Thyroid gland (tissue), 4 donors: Measurements from ENCODE around the gene NECTIN1. TPM values are rescaled to one million over a fixed set of nuclear protein-coding genes. Genes with fewer than 3 reads are reported as not detected.

Source experiments
- DNase-seq, 2 donors: peaks; one replicate each; pipeline ENCODE4 v3.0.0-alpha.2; 2019
- H3K27ac ChIP-seq, 3 donors: fragments of 200-600 bp; sonication (generic); 1 replicate in 2 of 3; 2 replicates in 1 of 3; pipeline ENCODE4 v1.5.1; 2016 to 2019; ENCODE audit warnings: mild to moderate bottlenecking in 1 of 3, moderate library complexity in 1 of 3
- H3K27me3 ChIP-seq: fragments of 200-600 bp; sonication (generic); one replicate; pipeline ENCODE4 v1.5.1; 2019
- H3K36me3 ChIP-seq, 2 donors: fragments of 200-600 bp; sonication (generic); one replicate each; pipeline ENCODE4 v1.5.1; 2016 to 2019
- H3K4me1 ChIP-seq, 2 donors: fragments of 200-600 bp; sonication (generic); one replicate each; pipeline ENCODE4 v1.5.1; 2017 to 2019
- H3K4me3 ChIP-seq, 3 donors: fragments of 200-600 bp; sonication (generic); replicated peaks in 1 of 3; 1 replicate in 2 of 3; 2 replicates in 1 of 3; pipeline ENCODE4 v1.5.1; 2016; ENCODE audit warnings: mild to moderate bottlenecking in 1 of 3
- H3K9me3 ChIP-seq: fragments of 200-600 bp; sonication (generic); one replicate; pipeline ENCODE4 v1.5.1; 2017
- POLR2A ChIP-seq, 2 donors: fragments of 450-650 bp; IDR thresholded peaks; one replicate each; pipeline ENCODE4 v1.6.1; 2017; ENCODE audit warnings: antibody characterized with exemption in 2 of 2, mild to moderate bottlenecking in 2 of 2, moderate library complexity in 1 of 2
- WGBS, 2 donors: methylation state at CpG; one replicate each; pipeline ENCODE4 v1.1.5; 2017; 5-methylcytosine and 5-hydroxymethylcytosine counted together
- intact Hi-C: fragments of 100-400 bp; cut with DNase I; formaldehyde crosslinking; loops from one replicate; pipeline ENCODE4 v1.15.1; 2023
- total RNA-seq, 4 donors: library from RNA; depleted of rRNA; stranded (reverse); fragments of >200 nt; gene quantifications; one replicate each; pipeline ENCODE4 v1.2.3, GENCODE V29; 2016
- TF ChIP-seq, protein P1 (sequence below), 6 experiments: fragments of 200-600 bp in 3 of 6; fragments of 450-650 bp in 3 of 6; sonication (generic) in 3 of 6; IDR thresholded peaks; one replicate each; pipeline ENCODE4 v1.5.1; 2016 to 2019; ENCODE audit warnings: antibody characterized with exemption in 6 of 6, mild to moderate bottlenecking in 2 of 6, inconsistent platforms in 1 of 6, moderate library complexity in 1 of 6

Gene NECTIN1
- total RNA-seq, 4 donors from 2014 or later, result 0.94 to 5.3 (median 2.3) TPM

DNA sequence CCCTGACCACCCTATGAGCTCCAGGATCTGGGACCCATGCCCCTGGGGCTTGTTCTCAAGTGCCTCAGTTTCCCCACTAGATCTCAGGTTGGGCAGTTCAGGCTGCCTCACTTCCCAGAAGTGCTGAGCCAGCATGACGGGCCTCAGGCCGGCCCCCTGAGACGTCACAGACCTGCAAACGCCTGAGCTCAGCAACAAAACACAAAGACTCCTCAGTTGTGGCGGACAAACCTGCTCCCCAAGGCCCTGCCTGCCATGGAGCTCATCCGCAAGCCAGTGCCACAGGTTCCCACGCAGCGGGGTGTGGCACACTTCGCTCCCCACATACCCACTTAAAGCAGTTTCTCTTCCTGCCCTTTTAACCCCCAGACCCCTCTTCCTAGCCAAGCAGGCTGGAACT lies 45.2 kb downstream of the NECTIN1 start:
- H3K27me3 ChIP-seq, result no peaks in the 10 kb centered on the region
- no peaks in the 10 kb centered on the region for H3K9me3 ChIP-seq
- intact Hi-C loops, result no loop called here
- TF ChIP-seq, protein P1, sequence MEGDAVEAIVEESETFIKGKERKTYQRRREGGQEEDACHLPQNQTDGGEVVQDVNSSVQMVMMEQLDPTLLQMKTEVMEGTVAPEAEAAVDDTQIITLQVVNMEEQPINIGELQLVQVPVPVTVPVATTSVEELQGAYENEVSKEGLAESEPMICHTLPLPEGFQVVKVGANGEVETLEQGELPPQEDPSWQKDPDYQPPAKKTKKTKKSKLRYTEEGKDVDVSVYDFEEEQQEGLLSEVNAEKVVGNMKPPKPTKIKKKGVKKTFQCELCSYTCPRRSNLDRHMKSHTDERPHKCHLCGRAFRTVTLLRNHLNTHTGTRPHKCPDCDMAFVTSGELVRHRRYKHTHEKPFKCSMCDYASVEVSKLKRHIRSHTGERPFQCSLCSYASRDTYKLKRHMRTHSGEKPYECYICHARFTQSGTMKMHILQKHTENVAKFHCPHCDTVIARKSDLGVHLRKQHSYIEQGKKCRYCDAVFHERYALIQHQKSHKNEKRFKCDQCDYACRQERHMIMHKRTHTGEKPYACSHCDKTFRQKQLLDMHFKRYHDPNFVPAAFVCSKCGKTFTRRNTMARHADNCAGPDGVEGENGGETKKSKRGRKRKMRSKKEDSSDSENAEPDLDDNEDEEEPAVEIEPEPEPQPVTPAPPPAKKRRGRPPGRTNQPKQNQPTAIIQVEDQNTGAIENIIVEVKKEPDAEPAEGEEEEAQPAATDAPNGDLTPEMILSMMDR (IDR thresholded peaks at IDR 0.05), result no peak
- no peak for TF ChIP-seq POLR2A (IDR thresholded peaks at IDR 0.05)
- H3K4me3 ChIP-seq, result no peak overlapping the region
- no peak for DNase-seq
- H3K36me3 ChIP-seq, result no peaks in the 10 kb centered on the region
- H3K27ac ChIP-seq, result no peak overlapping the region
- H3K4me1 ChIP-seq, result peaks cover 0 to 8% of the 10 kb centered on the region in 2 donors
- 57 to 58% methylated on average over 9 of the region's 9 CpGs for WGBS, 2 donors

DNA sequence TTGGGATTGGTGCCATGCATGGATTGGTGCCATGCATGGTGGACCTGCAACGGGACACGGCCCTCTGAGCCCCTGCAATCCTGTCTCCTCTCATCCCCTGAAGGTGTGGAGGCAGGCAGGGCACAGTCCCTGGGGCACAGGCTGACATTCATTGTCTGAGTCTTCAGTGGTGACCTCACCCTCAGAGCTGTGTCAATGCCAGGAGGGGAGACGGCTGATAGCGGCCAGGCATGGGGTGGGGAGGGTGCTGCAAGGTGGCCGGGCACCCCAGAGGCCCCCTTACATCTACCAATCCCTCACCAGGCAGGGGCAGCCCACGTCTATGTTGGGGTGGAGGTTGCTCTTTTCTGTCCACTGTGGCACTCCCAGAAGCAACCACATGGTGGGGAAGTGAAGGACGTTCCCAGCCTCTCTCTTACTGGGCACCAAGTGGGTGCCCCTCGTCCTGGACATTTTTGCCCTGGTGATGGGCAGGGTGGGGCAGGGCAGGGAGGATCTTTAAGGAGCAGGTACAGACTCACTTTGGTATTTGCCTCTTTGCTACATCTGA lies 47.6 kb downstream of the NECTIN1 start:
- H3K36me3 ChIP-seq, result no peaks in the 10 kb centered on the region
- H3K27ac ChIP-seq, result no peak overlapping the region
- no peaks in the 10 kb centered on the region for H3K27me3 ChIP-seq
- no peaks in the 10 kb centered on the region for H3K9me3 ChIP-seq
- intact Hi-C loops, result no loop called here
- H3K4me3 ChIP-seq, result no peak overlapping the region
- no peak for DNase-seq
- WGBS, 2 donors, result 51 to 60% methylated on average over 7 to 8 of the region's 8 CpGs
- peaks cover 0 to 8% of the 10 kb centered on the region in 2 donors for H3K4me1 ChIP-seq
- no peak for TF ChIP-seq POLR2A (IDR thresholded peaks at IDR 0.05)
- TF ChIP-seq, protein P1 (IDR thresholded peaks at IDR 0.05), result no peak

DNA sequence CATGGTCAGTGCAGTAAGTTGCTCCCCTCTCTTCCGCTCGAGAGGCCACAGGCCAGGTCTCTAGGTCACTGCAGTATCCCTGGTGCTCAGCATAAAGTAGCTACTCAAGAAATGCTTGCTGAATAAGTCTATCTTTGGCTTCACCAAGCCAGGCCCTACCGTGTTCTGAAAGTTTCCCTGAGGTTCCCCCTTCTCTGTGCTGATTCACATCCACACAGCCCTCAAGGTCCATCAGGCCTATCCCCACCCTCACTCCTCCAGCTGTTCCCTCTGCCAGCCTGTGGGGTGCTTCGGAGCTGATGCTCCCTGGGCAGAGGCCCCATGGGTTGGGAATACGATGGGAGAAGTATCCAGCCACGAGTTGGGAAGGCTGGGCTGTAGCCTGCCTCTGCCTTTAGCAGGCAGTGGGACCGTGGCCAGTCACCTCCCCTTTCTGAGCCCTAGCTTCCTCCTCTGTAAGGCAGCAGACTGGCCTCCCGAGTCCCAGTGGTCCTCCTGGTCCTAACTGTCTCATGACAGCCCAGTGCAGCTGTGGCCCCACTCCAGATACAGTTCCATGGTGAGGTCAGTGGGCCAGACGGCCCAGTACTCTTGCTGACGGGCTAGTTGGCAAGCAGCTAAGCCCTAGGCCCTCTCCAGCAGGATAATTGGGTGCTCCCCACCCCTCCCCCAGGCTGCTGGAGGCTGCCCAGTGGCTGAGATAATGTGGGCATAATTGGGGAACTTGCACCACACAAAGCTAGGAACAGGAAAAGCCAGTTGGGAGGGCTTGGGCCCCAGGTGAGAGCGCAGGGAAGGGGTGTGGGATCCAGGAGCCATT lies 48.2 kb downstream of the NECTIN1 start:
- Histone ChIP-seq H3K27ac (no peak overlapping the region), H3K4me3 (no peak overlapping the region), H3K36me3 (no peaks in the 10 kb centered on the region), H3K4me1 (peaks cover 0 to 8% of the 10 kb centered on the region in 2 donors), H3K9me3 (no peaks in the 10 kb centered on the region), H3K27me3 (no peaks in the 10 kb centered on the region)
- no peak for TF ChIP-seq POLR2A (IDR thresholded peaks at IDR 0.05)
- TF ChIP-seq, protein P1 (IDR thresholded peaks at IDR 0.05), result no peak
- intact Hi-C loops, result no loop called here
- WGBS, 2 donors, result 57 to 79% methylated on average over 8 to 11 of the region's 11 CpGs
- DNase-seq, result no peak

DNA sequence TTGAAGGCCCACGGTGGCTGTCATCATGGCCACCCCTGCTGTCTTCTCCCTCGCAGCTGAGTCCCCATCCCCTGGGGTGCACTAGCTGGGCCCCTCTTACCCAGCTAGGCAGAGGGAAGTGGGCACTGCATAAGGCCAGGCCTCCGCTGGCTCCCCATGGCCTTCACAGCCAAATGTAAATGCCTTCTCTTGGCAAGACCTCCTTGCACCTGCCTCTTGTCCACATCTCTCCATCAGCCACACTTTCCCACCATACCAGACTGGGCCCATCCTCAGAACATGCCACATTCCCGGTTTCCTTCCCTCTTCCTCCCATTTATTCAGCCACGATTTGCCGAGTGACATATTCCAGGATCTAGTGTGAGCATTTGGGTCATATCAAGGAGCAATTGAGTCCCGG lies 49.7 kb downstream of the NECTIN1 start:
- intact Hi-C loops, result no loop called here
- 90 to 94% methylated on average over 7 of the region's 7 CpGs for WGBS, 2 donors
- no peak for DNase-seq

More for the DNA sequence above, 49.7 kb downstream of the NECTIN1 start:
- Histone ChIP-seq H3K9me3 (no peaks in the 10 kb centered on the region), H3K4me1 (peaks cover 0 to 4% of the 10 kb centered on the region in 2 donors), H3K36me3 (no peaks in the 10 kb centered on the region), H3K27ac (no peak overlapping the region), H3K4me3 (no peak overlapping the region), H3K27me3 (no peaks in the 10 kb centered on the region)
- TF ChIP-seq POLR2A (IDR thresholded peaks at IDR 0.05), result no peak
- TF ChIP-seq, protein P1 (IDR thresholded peaks at IDR 0.05), result no peak
